ENCODE measurements around the gene DNHD1. TPM values are rescaled to one million over a fixed set of nuclear protein-coding genes. Genes with fewer than 3 reads are reported as not detected.

Gene DNHD1
- total and polyA plus RNA-seq, 2 experiments from 2014 or later: 7.3 to 7.9 TPM

DNA sequence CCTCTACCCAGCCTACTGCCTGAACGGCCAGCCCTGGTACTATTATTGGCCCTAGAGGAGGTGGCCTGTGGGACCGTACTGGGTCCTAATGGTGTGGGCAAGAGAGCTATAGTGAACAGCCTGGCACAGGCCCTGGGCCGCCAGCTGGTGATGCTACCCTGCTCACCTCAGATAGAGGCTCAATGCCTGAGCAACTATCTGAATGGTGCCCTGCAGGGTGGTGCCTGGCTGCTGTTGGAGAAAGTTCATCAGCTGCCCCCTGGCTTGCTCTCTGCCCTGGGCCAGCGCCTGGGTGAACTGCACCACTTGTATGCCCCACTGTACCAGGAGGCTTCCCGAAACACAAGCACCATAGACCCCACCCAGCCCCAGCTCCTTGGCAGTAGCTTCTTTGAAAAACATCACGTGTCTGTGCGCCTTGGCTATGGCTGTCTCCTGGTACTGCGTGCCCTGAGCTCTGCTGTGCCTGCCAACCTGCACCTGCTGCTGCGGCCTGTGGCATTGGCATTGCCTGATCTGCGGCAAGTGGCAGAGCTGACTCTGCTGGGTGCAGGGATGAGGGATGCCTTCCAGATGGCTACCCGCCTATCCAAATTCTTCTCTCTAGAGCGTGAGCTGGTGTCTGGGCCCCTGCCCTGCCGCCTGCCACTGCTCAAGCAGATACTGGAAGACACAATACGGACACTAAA is 49.0 kb downstream of the DNHD1 start:
- Histone ChIP-seq H3K4me3 (no peak overlapping the region), H3K4me1 (ENCODE audit: insufficient read depth) (no peaks in the 10 kb centered on the region), H2AFZ (no peak overlapping the region), H3K79me2 (no peaks in the 10 kb centered on the region), H3K4me2 (no peak overlapping the region), H3K27me3 (no peaks in the 10 kb centered on the region), H3K9me2 (replicated peaks; ENCODE audit: insufficient read depth) (no peaks in the 10 kb centered on the region), H4K20me1 (ENCODE audit: insufficient read depth, poor library complexity, severe bottlenecking) (no peaks in the 10 kb centered on the region), H3K9me3 (ENCODE audit: low read depth) (no peaks in the 10 kb centered on the region), H3K36me3 (replicated peaks; ENCODE audit: insufficient read depth, low read depth) (no peaks in the 10 kb centered on the region), H3K27ac (no peak overlapping the region)
- TF ChIP-seq EZH2 (IDR thresholded peaks at IDR 0.05; ENCODE audit: borderline replicate concordance): no peak
- no peak for TF ChIP-seq CTCF (IDR thresholded peaks at IDR 0.05; ENCODE audit: poor library complexity)
- no peak for TF ChIP-seq EZH2phosphoT487 (IDR thresholded peaks at IDR 0.05; ENCODE audit: low read depth, severe bottlenecking, unreplicated experiment)
- WGBS (ENCODE audit: low lambda C conversion rate, missing lambda C conversion rate): 97% methylated on average over 14 of the region's 14 CpGs
- DNase-seq (ENCODE audit: low spot score): no peak

GRCh38 chr11:6546735-6547134 is 49.7 kb downstream of the DNHD1 start:
- TF ChIP-seq EZH2phosphoT487 (IDR thresholded peaks at IDR 0.05; ENCODE audit: low read depth, severe bottlenecking, unreplicated experiment) (no peak), EZH2 (IDR thresholded peaks at IDR 0.05; ENCODE audit: borderline replicate concordance) (no peak), CTCF (IDR thresholded peaks at IDR 0.05; ENCODE audit: poor library complexity) (no peak)
- WGBS (ENCODE audit: low lambda C conversion rate, missing lambda C conversion rate): 96% methylated on average over 8 of the region's 8 CpGs

DNA sequence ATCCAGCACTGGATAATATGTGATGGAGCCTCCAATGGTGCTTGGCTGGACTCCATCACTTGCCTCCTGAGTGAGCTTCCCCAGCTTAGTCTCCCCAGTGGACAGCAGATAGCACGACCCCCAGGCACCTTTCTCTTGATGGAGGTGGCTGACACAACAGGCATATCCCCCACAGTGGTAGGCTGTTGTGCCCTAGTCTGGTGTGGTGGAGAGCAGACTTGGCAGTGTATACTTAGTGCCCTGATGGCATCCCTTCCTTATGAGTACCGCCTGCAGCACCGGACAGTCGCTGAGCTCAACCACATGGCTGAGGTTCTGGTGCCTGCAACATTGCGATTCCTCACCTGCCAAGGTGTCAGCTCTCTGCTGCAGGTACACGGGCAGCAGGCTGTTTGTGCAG is 50.1 kb downstream of the DNHD1 start:
- 90% methylated on average over 6 of the region's 6 CpGs for WGBS (ENCODE audit: low lambda C conversion rate, missing lambda C conversion rate)
- Histone ChIP-seq H3K4me1 (ENCODE audit: insufficient read depth) (no peaks in the 10 kb centered on the region), H4K20me1 (ENCODE audit: insufficient read depth, poor library complexity, severe bottlenecking) (no peaks in the 10 kb centered on the region), H3K36me3 (replicated peaks; ENCODE audit: insufficient read depth, low read depth) (no peaks in the 10 kb centered on the region), H2AFZ (no peak overlapping the region), H3K79me2 (no peaks in the 10 kb centered on the region), H3K4me3 (no peak overlapping the region), H3K27me3 (no peaks in the 10 kb centered on the region), H3K9me3 (ENCODE audit: low read depth) (no peaks in the 10 kb centered on the region), H3K4me2 (no peak overlapping the region), H3K9me2 (replicated peaks; ENCODE audit: insufficient read depth) (no peaks in the 10 kb centered on the region), H3K27ac (no peak overlapping the region)
- DNase-seq (ENCODE audit: low spot score): no peak
- TF ChIP-seq EZH2phosphoT487 (IDR thresholded peaks at IDR 0.05; ENCODE audit: low read depth, severe bottlenecking, unreplicated experiment): no peak
- no peak for TF ChIP-seq CTCF (IDR thresholded peaks at IDR 0.05; ENCODE audit: poor library complexity)
- TF ChIP-seq EZH2 (IDR thresholded peaks at IDR 0.05; ENCODE audit: borderline replicate concordance): no peak

More at GRCh38 chr11:6546735-6547134, 49.7 kb downstream of the DNHD1 start:
- no peak for DNase-seq (ENCODE audit: low spot score)
- no peaks in the 10 kb centered on the region for H4K20me1 ChIP-seq (ENCODE audit: insufficient read depth, poor library complexity, severe bottlenecking)
- no peak overlapping the region for H2AFZ ChIP-seq
- no peak overlapping the region for H3K4me2 ChIP-seq
- no peaks in the 10 kb centered on the region for H3K36me3 ChIP-seq (replicated peaks; ENCODE audit: insufficient read depth, low read depth)
- H3K27me3 ChIP-seq: no peaks in the 10 kb centered on the region
- H3K27ac ChIP-seq: no peak overlapping the region
- no peaks in the 10 kb centered on the region for H3K9me2 ChIP-seq (replicated peaks; ENCODE audit: insufficient read depth)
- no peak overlapping the region for H3K4me3 ChIP-seq
- H3K9me3 ChIP-seq (ENCODE audit: low read depth): no peaks in the 10 kb centered on the region
- H3K79me2 ChIP-seq: no peaks in the 10 kb centered on the region
- H3K4me1 ChIP-seq (ENCODE audit: insufficient read depth): no peaks in the 10 kb centered on the region

Data from hepatocyte (in vitro differentiated cells).